GM18868 (cell line): ENCODE measurements around the gene TBC1D16.
"Not testable (repeated sequence)": the region's sequence is repeated elsewhere in the genome, so short reads cannot be mapped to it uniquely, and the experiment has no call there.

Source experiments
- ATAC-seq: cut with Tn5 transposase; IDR thresholded peaks from one replicate; pipeline ENCODE4 v1.9.1; 2021; ENCODE audit warnings: mild to moderate bottlenecking, moderate library complexity; ENCODE audit not compliant: unreplicated experiment

Gene TBC1D16

DNA sequence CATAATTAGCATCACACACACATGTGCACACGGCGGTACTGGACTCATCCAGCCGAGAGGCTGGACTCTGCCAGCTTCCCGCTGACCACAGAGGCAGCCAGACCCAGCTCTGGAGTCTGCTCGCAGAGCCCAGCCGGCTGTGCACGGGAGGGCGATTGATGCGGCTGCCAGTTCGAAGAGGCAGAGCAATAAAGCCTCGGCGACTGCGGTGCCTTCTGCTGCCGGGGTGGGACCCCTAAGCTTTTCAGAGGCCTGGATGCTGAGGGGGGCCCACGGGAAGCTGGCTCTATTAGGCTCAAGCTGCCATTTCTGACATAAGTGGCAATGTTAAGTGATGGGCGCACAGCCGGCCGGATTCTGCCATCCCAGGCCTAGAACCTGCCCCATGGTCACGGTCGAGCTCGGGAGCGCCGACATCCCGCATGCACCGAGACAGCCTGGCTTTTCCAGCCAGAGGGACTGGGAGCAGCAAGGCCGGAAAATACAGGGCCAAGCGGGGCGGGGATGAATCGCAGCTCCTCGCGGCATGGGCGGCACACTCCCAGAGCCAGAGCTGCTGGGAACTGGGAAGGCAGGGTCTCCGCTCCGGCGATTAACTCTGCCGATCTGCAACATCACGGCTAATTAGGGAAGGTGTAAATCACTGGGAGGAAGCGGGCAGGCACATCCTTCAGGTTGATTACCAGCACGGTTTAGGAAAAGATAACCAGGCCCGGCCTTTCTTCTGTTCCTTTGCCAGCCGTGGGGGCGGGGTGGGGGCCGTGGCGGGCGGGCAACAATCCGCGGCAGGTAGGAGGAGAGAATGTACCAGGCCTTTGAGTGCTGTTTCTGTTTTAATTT is 57.7 kb downstream of the TBC1D16 start:
- no peak for ATAC-seq

DNA sequence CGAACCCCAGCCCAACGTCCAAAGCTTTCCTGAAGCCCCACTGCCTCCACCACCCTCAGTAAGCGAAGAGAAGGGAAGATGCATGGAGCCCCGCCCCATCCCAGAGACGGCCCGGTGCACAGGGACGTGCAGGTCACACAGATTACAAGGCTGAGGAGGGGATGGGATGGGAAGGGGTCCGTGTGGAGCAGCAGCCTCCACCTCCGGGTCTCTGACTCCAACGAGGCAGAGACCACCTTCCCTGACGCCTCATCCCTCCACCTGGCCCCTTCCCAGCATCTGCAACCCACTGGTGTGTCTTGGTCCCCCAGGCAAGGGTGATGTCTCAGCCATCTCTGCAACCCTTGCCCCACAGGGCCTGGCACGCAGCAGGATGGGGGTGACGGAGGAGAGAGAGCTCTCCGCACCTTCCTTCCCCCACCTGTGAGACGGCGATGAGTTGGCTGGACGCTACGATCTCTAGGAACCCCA is 58.5 kb downstream of the TBC1D16 start:
- no peak for ATAC-seq

DNA sequence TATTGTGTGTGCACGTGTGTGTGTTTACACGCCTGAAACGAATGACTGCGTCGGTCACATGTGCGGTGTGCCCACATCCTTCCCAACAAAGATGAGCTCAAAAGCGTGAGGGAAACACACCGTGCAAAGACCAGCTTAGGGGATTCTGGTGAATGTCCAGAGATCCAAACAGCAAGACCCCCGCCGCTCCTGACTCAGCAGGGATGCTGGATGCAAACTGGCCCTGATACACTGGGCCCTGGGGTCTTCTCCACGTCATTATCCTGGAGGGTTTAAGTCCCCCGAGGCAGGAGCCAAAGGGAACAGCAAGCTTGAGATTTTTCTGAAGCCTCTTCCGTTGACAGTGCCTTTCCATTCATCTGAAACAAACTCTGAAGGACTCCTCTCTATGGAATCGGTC is 59.2 kb downstream of the TBC1D16 start:
- ATAC-seq, result no peak

GRCh38 chr17:79975498-79976134 is 60.1 kb downstream of the TBC1D16 start:
- ATAC-seq, result no peak

DNA sequence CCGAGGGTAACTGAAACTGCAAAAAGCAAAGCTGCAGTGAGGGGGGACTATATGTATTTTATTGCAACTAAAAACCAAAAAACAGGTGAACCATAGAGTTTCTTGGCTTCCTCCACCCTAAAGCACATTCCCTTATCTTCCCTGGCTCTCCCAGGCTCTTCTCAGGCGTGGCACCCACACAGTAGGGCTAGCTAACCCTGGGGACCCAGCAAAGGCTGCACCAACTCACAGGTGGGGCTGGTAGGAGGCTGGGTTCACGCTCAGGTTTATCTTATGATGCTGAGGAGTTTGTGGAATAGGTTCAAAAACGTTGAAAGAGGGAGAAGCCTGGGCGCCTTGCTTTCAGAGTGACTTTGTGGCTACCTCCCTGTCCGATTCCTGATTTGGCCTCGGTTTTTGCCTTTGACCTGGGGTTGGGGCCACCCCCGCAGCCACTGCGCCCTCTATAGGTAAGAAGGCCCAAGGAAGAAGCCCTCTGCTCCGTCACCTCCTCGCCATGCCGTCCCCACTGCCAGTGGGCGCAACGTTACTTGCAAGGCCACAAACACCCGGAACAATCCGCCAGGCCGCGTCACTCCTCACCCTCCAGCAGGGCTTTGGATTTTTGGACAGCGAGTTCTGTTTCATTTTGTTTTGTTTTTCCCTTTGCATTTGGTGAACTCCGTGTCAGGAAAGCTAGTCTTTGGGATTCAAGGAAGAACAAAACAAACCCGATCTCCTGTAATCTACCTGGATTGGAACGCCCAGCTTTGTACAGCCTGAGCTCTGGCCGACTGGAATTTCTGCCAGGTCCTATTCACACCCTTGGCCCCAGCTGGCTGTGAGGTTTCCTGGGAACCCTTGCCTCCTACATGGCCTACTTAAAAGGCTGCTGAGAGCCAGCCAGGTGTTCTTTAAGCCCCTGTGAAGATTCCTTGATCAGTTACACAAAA is 60.8 kb downstream of the TBC1D16 start:
- no peak for ATAC-seq

GRCh38 chr17:79971651-79972050 is 64.0 kb downstream of the TBC1D16 start:
- ATAC-seq, result no peak

DNA sequence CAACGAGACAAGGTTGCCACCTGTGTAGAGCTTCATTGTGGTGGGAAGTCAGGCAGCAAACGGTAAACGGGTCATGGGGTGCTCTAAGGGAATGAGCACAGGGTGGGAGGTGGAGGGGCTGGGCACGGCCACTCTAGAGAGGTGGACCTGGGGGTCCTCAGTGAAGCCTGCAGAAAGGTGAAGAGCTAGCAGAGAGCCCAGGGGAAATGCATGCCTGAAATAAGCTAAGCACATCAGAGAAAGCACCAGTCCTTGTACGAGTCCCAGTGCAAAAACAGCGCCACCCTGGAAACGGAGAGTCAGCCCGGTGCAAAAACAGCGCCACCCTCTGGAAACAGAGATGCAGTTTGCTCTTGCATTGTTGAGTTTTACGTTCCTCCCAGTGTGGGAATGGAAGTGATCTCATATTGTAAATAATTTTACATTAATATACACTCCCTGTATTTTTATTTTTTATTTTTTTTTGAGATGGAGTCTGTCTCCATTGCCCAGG is 65.0 kb downstream of the TBC1D16 start:
- ATAC-seq, result no peak

- ATAC-seq, result no peak
Measured at GRCh38 chr17:79969906-79970305, 65.8 kb downstream of the TBC1D16 start.

GRCh38 chr17:79968116-79968515 is 67.6 kb downstream of the TBC1D16 start:
- no peak for ATAC-seq

DNA sequence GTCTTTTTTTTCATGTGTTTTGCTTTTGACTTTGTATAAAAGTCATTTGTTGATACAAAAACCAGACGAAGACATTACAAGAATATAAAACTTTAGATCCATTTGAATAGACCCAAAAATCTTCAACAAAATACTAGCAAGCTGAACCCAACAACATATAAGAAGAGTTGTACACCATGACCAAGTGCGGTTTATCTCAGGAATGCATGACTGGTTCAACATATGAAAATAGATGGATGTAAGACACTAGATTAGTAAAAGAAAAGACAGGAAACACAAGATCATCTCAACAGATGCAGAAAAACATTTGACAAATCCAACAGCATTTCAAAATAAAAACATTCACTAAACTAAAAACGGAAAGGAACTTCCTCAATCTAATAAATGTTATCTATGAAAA is 69.0 kb downstream of the TBC1D16 start:
- ATAC-seq, result no peak

DNA sequence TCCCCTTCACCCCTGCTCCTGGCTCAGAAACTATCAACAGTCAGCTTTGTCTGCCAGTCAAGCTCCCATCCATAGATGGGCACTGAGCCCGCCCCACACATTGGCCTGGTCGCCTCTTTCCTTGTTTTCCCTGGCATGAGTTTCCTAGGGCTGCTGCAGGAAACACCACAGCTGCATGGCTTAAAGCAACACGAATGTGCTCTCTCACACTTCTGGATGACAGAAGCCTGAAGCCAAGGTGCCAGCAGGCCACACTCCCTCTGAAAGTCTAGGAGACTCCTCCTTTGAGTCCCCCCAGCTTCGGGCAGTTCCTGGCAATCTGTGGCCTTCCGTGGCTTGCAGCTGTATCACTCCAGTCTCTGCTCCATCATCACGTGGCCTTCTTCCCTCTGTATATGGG is 69.9 kb downstream of the TBC1D16 start:
- ATAC-seq, result no peak

DNA sequence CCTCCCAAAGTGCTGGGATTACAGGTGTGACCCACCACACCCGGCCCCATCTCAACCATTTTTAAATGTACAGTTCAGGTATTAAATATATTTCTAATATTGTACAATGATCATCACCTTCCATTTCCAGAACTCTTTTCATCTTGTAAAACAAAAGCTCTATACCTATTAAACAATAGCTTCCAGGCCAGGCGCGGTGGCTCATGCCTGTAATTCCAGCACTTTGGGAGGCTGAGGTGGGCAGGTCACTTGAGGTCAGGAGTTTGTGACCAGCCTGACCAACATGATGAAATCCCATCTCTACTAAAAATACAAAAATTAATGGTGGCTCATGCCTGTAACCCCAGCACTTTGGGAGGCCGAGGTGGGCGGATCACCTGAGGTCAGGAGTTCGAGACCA is 73.2 kb downstream of the TBC1D16 start:
- ATAC-seq, result not testable (repeated sequence)

GRCh38 chr17:79961567-79961966 is 74.1 kb downstream of the TBC1D16 start:
- ATAC-seq, result not testable (repeated sequence)

- ATAC-seq, result no peak
Measured at GRCh38 chr17:79960788-79961522, 74.7 kb downstream of the TBC1D16 start.

- no peak for ATAC-seq
Measured at GRCh38 chr17:79959042-79959441, 76.6 kb downstream of the TBC1D16 start.

GRCh38 chr17:79956853-79957252 is 78.8 kb downstream of the TBC1D16 start:
- no peak for ATAC-seq

GRCh38 chr17:79956441-79956735 is 79.3 kb downstream of the TBC1D16 start:
- not testable (repeated sequence) for ATAC-seq

- ATAC-seq, result no peak
Measured at GRCh38 chr17:79955691-79956440, 79.8 kb downstream of the TBC1D16 start.

DNA sequence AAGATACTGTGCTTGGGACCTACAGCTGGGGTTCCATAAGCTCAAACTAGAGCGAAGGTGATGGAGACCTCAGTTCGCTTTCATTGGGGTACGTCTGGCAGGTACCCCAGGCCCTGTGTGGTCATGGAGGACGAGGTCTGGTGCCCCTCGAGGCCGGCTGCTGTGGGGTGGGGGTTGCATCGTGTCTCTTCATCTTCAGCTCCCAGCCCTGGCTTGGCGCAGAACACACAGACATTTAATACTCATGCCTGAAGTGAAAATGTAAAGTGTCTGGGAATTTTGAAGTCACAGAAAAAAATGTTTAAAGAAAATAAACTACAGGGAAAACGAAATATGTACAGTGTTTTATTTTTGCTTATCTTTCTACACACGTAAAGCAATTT is 80.5 kb downstream of the TBC1D16 start:
- ATAC-seq, result no peak
